HepG2 (cell line): Measurements from ENCODE around the gene HLA-DOA.

Experiments
- EP300 ChIP-seq, 3 experiments: sonication (generic) in 1 of 3; formaldehyde crosslinking in 1 of 3; IDR thresholded peaks; 2 replicates each; pipeline versions ENCODE4 v1.5.1 to v1.6.1; 2011 to 2020; ENCODE audit warnings: low read depth in 2 of 3, low read length in 2 of 3, borderline replicate concordance in 1 of 3, improper control_type of control experiment in 1 of 3, mild to moderate bottlenecking in 1 of 3, missing genetic modification reagents in 1 of 3, moderate library complexity in 1 of 3
- REL ChIP-seq: sonication (generic); formaldehyde crosslinking; conservative IDR thresholded peaks from 2 replicates; pipeline ENCODE4 v1.8.0; 2022; ENCODE audit warnings: mild to moderate bottlenecking, missing genetic modification reagents, moderate library complexity
- TRIM22 ChIP-seq: fragments of 450-650 bp; IDR thresholded peaks from 2 replicates; pipeline ENCODE4 v1.6.1; 2017
- ZNF7 ChIP-seq: IDR thresholded peaks from 2 replicates; pipeline ENCODE4 v1.6.1; 2016; ENCODE audit warnings: missing biosample characterization, missing genetic modification reagents

DNA sequence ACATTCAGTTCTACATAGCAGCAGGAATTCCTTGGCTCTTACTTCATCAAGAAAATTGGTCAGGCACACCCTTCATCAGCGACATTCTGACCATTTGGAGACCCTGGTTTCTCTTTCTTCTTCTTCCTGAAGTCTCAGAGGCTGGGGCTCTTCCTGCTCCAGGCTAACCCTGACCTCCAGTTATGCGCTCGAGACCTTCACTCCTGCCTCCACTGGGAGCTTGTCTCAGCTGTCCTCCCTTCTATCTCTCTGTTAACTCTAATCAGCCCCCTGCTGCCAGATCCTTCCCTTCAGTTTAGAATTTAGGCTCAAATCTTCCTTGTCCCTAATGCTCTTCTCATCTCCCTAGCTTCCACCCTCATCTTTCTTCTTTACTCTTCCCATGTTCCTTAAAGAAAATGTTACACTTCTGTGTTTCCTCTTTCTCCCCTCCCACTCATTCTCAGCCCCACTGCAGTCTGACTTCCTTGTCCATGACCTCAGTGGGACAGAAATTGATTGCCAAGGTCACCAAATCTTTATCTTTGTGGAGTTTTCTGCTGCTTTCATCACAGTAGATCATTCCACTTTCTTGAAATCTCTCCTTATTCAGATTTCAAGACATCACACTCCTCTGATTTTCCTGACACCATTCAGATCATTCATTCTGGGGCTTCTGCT lies 8.4 kb upstream of the HLA-DOA start:
- TF ChIP-seq EP300 (IDR thresholded peaks at IDR 0.05; ENCODE audit: low read depth in 2 of 2, low read length in 2 of 2) (no peak), EP300 (CRISPR knock-in tag; IDR thresholded peaks at IDR 0.05; ENCODE audit: borderline replicate concordance) (no peak), TRIM22 (no peak), REL (no peak), ZNF7 (CRISPR knock-in tag) (no peak)
